GM21526 (cell line): ENCODE results near the gene TNF.
"Not testable (repeated sequence)": the region's sequence is repeated elsewhere in the genome, so short reads cannot be mapped to it uniquely, and the experiment has no call there.

Experiments used
- ATAC-seq: cut with Tn5 transposase; IDR thresholded peaks from one replicate; pipeline ENCODE4 v1.9.1; 2021; ENCODE audit warnings: moderate library complexity; ENCODE audit not compliant: unreplicated experiment, low FRiP score

TNF gene

DNA sequence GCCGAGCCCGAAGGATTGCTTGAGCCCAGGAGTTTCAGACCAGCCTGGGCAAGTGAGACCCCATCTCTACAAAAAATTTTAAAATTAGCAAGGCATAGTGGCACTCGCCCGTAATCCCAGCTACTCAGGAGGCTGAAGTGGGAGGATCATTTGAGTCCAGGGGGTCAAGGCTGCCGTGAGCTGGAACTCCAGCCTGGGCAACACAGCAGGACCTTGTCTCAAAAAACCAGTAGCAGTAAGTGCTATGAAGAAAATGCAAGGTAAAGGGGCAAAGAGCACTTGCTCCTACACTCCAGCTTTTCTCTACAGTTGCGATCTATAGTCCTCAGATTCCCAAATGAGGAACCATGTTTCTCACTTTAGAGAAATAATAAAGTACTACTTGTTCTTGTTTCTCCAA is 31.7 kb upstream of the TNF start:
- ATAC-seq = no peak

DNA sequence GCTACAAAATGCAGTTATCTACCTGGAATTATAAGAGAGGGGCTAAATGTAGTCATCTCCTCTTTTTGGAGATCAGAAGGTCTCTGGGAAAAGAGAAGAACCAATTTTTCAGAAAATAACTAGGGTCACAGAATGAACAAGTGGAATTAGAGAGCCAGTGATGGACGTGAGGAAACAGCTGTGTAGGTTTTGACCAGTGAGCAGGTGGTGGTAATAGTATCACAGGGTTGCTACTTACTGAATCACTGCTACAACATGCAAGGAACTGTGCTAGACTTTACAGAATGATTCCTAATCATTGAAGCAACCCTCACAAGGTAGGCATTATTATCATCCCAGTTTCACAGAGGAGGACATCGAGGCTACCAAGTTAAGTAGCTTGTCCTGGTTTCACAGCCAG is 30.7 kb upstream of the TNF start:
- no peak for ATAC-seq

DNA sequence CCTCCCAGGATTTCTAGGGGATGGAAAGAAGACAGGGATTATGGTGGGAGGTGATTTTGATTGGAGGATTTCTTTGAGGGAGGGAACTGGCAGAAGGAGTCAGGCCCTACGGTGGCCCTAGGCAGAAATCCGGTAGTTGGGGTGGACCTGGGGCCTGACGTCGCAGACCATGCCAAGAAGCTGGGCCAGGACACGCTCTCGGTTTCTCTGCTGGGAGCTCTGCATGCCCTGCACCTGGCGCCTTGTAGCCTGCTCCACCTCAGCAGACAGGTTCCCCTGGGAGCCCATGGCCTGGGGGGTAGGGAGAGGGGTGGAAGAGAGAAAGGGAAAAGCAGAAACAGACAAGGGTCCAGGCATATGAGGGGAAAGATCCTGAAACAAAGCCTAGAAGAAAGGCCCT is 30.1 kb upstream of the TNF start:
- ATAC-seq = no peak

DNA sequence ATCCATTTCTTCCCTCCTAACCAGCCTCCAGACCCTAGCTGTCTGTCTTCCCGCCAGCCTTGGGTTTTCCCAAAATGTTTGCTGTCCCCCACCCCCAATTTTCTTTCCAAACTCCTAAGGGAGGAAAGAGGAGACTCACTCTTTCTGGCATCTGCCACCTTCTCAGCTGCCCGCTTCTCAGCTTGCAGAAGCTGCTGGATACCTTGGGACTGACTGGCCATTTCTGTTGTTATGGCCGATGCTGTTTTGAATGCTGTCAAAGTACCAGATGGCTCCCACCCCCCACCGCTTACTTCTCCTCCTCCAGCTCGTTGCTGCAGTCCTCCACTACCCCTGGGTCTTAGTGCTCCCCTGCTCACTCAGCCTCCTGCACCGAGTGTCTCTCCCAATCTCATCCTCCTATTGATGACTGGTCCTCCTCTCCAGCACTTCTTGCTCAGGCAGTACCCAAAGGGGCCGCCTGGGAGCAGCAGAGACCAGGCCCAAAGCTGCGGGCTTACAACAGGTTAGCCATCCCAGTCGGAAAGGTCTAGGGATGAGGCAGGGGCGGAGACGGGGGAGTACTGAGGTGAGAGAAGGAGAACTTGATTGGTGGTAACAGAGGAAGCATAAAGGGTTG is 28.9 kb upstream of the TNF start, which contains the start of gene ATP6V1G2:
ATP6V1G2 (minus strand) TSS at position 270 of the 619 bp plus-strand sequence; CDS start at position 221, 49 bp downstream.
- ATAC-seq = no peak

DNA sequence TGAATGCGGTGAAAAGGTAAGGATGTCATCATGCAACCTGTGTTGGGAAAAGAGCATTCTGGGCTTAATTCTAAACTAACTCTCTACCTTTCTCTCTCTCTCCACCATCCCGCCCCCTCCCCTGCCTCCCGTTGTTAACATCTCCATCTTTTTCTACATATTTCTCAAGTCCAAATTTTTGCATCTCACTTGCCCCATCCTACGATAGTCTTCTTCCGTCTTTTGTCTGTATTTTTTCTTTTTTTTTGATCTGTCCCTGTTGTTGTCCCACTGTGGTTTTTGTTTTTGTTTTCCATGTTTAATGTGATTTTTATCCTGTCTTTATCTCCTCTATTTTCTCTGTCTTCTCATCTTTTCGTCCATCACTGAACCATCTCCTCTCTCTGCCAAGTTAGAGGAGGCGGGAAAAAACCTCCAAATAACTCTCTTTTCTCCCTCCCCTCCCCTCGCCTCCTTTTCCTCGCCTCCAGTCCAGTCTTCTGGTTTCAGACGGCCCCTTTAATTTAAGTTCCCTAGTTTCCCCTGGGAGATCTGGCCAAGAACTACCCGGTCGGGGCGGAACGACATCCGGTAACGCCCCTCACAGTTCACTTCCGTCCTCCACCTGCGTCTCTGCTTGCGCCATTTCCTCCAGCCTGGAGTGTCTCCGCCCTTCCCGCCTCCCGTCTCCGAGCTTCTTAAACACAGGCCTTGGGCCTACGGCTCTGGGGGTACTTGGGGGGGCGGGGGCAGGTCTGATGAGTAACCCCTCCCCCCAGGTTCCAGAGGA is 28.2 kb upstream of the TNF start, which contains the start of gene NFKBIL1:
NFKBIL1 (plus strand) TSS at position 651 of the 769 bp plus-strand sequence; CDS start at position 738, 87 bp downstream.
- ATAC-seq = peak; percentile 49

DNA sequence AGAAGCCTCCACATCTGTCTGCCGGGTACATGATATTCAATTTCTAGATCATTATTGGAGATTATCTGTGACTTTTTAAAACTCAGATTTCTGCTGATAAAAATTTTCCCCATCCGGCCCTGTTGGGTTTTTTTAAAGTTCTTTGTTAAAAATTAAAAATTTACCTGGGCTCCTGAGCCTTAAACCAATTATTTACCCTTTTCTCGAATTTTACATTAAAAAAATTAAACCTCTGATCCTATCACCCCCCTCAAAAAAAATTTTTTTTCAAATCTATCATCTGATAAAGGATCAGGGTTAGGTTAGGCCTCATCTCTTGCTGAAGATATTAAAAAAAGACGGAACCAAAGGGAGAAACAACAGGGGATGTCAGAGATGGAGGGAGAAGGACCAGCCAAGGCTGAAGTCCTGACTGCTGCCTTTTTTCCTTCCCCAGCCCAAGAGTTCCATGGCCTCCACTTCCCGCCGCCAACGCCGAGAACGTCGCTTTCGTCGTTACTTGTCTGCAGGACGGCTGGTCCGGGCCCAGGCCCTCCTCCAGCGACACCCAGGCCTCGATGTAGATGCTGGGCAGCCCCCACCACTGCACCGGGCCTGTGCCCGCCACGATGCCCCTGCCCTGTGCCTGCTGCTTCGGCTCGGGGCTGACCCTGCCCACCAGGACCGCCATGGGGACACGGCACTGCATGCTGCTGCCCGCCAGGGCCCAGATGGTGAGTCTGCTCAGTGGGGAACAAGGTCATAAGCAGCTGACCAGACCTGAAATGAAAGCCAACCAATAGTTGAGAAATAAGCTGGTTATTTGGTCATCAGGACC is 27.4 kb upstream of the TNF start:
- no peak for ATAC-seq

GRCh38 chr6:31548544-31548873 is 26.9 kb upstream of the TNF start:
- no peak for ATAC-seq

GRCh38 chr6:31551371-31551770 is 24.0 kb upstream of the TNF start:
- not testable (repeated sequence) for ATAC-seq

DNA sequence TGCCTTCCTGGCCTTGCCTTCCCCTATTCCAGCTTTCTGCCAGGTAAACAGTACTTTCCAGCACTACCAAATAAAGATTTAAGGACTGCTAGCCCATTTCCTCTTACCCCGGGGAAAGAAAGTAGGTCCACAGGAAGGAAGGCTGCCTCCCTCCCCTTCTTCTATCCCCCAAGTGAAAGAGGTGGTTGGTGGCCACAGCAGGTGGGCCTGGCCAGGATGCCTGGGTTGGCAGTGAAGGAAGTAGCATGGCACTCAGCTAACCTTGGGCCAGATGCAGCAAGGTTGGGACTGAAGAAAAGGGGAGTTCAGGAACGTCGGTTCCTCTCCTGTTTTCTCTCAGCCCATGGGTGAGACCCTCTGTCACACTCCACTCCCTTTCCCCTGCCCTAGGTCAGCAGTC is 19.1 kb upstream of the TNF start:
- no peak for ATAC-seq

- ATAC-seq = no peak
Measured at GRCh38 chr6:31557443-31558317, 17.7 kb upstream of the TNF start.

GRCh38 chr6:31558318-31558625 is 17.1 kb upstream of the TNF start:
- no peak for ATAC-seq

GRCh38 chr6:31558631-31559500 is 16.5 kb upstream of the TNF start:
- ATAC-seq = no peak

DNA sequence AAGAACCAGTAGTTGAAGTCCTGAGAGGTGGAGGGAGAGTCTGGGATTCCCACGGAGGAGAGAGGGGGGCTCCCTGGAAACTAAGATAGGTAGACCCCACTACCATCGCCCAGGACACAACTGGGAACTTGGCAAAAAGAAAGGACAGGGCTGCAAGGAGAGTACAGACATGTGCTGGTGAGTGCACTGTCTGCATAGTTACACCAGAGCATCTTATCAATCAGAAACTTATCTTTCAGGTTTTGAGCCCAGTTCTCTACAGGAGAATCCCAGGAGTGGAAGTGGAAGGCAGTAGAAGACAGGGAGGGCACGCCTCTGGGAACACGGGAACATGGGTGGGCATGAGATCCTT is 15.8 kb upstream of the TNF start:
- ATAC-seq = no peak

- peak; percentile 45 for ATAC-seq
Measured at GRCh38 chr6:31559958-31560696, 15.2 kb upstream of the TNF start.

GRCh38 chr6:31560697-31561058 is 14.7 kb upstream of the TNF start:
- no peak for ATAC-seq

DNA sequence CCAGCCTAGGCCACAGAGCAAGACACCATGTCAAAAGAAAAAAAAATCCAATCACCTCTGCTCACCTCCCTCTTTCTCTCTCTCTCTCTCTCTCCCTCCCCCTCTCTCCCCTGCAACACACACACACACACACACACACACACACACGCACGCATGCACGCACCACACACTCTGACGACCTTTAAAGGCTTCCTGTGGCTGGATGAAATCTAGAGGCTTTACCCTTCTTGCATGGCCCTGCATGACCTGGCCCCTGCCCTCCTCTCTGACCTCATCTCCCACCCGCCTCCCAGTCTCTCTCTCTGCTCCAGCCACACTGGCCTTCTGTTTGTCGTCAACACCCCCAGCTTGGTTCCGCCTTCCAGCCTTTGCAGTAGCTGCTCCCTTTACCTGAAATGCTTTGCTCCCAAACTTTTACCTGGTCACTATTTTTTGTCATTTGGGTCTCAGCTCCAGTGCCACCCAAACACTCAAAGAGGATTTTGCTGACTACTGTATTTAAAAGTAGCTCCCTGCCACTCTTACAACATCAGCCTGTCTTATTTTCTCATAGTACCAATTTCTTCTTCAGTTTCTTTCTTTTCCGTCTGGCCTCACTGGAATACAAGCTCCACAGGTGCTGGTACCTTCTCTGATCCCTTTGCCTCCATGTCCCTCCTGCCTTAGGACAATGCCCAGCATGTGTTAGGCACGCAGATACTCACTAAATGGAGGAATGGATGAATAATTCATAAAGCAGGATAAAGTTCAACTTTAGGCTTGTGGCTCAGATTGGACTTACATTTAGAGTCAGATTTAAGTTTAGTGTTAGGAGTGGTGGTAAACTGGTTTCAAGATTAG is 7.6 kb upstream of the TNF start:
- ATAC-seq = no peak

DNA sequence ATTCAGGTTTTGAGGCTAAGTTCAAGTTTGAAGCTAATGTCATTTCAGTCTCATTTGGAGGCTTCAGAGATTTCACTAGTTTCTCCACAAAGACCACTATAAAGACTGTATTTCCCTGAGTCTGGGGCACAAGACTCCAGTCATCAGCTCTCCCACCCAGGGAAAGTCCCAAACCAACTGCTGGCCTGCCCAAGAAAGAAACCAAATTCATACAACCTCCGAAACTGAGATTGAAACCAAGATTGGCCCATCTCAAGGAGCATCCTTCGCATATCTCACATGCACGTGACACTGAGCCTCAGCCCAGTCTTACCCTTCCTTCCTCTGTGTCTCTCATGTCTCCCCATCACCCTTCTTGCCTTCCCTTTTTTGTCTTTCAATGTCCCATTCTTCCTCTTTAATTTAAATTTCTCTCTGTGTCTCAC is 6.8 kb upstream of the TNF start:
- ATAC-seq = peak; percentile 44

GRCh38 chr6:31569861-31570536 is 5.4 kb upstream of the TNF start:
- no peak for ATAC-seq
